SK-N-SH treated with all-trans-retinoic acid at 6 μM for 48 hours (cell line): ENCODE measurements around the gene KRTAP4-5.
A peak's percentile ranks its signal among the peaks of the same experiment; 100 is the strongest.

ENCODE experiments used
- ATAC-seq: fragments of 200-7000 bp; cut with Tn5 transposase; 3 replicates; pipeline ENCODE4 v1.9.1; 2020; ENCODE audit warnings: mild to moderate bottlenecking, moderate library complexity
- ARNTL ChIP-seq: fragments of 450-650 bp; formaldehyde crosslinking; IDR thresholded peaks from 2 replicates; pipeline ENCODE4 v1.5.0; 2020; ENCODE audit warnings: low read depth, mild to moderate bottlenecking, moderate library complexity, borderline replicate concordance
- RARB ChIP-seq: fragments of 250-450 bp; sonication (Bioruptor Pico); IDR thresholded peaks from 2 replicates; pipeline ENCODE4 v1.8.0; 2021; ENCODE audit warnings: mild to moderate bottlenecking, moderate library complexity
- TOX ChIP-seq: fragments of 250-450 bp; sonication (Bioruptor Pico); IDR thresholded peaks from 2 replicates; pipeline ENCODE4 v1.8.0; 2021; ENCODE audit warnings: mild to moderate bottlenecking, moderate library complexity, borderline replicate concordance
- ZFP30 ChIP-seq: fragments of 450-650 bp; formaldehyde crosslinking; IDR thresholded peaks from 2 replicates; pipeline ENCODE4 v1.5.0; 2022; ENCODE audit warnings: mild to moderate bottlenecking, moderate library complexity

KRTAP4-5 gene

DNA sequence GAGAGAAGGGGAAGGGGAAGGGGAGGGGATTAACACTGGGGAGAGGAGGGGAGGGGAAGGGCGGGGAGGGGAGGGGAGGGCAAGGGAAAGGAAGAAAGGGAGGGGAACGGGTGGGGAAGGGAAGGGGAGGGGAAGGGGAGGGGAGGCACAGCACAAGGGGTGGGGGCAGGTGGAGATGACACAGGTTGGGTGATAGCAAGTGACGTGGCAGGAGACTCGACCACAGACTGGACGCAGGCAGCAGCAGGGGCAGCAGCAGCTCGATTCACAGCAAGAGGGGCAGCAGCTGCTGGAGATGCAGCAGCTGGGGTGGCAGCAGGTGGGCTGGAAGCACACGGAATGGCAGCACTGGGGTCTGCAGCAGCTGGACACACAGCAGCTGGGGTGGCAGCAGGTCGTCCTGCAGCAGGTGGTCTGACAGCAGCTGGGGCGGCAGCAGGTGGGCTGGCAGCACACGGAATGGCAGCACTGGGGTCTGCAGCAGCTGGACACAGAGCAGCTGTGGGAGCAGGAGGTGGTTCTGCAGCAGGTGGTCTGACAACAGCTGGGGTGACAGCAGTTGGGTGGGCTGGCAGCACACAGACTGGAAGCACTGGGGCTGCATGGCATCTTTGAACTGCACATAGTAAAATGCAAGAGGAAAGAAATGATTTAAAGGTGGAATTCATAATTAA is 47.9 kb downstream of the KRTAP4-5 start, which contains the start of gene KRTAP4-16 (continued):
- TF ChIP-seq RARB (no peak), ZFP30 (CRISPR knock-in tag) (no peak), TOX (CRISPR knock-in tag) (no peak), ARNTL (no peak)

DNA sequence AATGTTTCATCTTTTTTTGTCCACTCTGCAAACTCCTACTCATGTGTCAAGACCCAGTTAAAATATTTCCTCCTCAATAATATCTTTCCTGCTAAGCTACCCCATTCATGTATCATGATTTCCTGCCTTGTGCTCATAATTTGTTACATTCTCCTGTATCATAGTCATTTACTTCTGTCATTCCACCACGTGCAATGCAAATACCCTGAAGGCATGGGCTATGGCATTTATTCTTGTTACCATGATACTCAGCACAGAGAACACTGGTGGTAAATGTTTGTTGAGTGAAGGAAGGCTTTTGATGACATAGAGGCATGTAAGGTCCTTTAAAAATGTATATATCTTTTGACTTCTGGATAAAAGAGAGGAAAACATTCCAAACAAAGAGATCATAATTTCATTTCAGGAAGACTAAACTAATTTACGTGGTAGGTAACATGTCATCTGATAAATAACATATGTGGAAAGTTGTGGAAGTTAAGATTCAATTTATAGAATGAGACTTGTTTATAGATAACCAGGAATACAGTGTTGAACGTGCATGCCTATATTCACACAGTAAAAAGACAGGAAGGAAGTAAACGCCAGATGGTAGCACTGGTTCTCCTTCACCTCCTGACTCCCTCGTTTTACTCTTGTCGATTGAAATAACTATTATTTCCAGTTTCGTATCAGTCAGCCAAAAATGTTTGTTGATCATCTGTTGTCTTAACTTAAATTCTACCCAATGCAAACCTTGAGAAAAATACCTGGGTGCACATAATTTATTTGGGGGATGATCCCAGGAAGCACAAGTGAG is 49.7 kb downstream of the KRTAP4-5 start:
- peak; percentile 25; the same call in 2 of the 3 replicates for ATAC-seq
